IMR-90 (cell line): ENCODE measurements around the gene DHCR7. TPM values are rescaled to one million over a fixed set of nuclear protein-coding genes. Genes with fewer than 3 reads are reported as not detected.

Source experiments
- ATAC-seq: fragments of 200-7000 bp; cut with Tn5 transposase; 2 replicates; pipeline ENCODE4 v1.9.1; 2020; ENCODE audit warnings: low read depth, mild to moderate bottlenecking, moderate library complexity
- BruUV-seq: library from RNA; stranded (reverse); fragments of 400-500 nt; replicated peaks from 2 replicates; lab custom pipeline; 2021; lab: Mats Ljungman, UMichigan
- CTCF ChIA-PET: fragments of 300-600 bp; formaldehyde crosslinking; extraction: SDS; loops from one replicate; lab custom pipeline; 2021; ENCODE audit warnings: antibody characterized with exemption; lab: Yijun Ruan, JAX
- POLR2A ChIA-PET: fragments of 300-600 bp; sonication (Branson Sonifier 250); formaldehyde crosslinking; loops from one replicate; lab custom pipeline; 2022; ENCODE audit warnings: antibody characterized with exemption; ENCODE audit not compliant: unreplicated experiment; lab: Charles Lee
- DNase-seq: peaks from one replicate; pipeline ENCODE4 v3.0.0; 2013
- H2AFZ ChIP-seq: replicated peaks from 2 replicates; pipeline ENCODE3; 2013; ENCODE audit warnings: low read length, mild to moderate bottlenecking; ENCODE audit not compliant: poor library complexity
- H2AK5ac ChIP-seq: 2 replicates; pipeline ENCODE4 v1.6.1; 2013; ENCODE audit warnings: low read depth, low read length, inconsistent platforms
- H2AK9ac ChIP-seq: replicated peaks from 2 replicates; pipeline ENCODE3; 2013; ENCODE audit warnings: mild to moderate bottlenecking, low read depth, low read length, moderate library complexity; ENCODE audit not compliant: poor library complexity
- H2BK120ac ChIP-seq: 2 replicates; pipeline ENCODE4 v1.6.1; 2013; ENCODE audit warnings: low read depth, low read length, inconsistent platforms
- H2BK15ac ChIP-seq: 3 replicates; pipeline ENCODE4 v1.6.1; 2013; ENCODE audit warnings: low read depth, low read length, inconsistent platforms
- H2BK20ac ChIP-seq: 2 replicates; pipeline ENCODE4 v1.6.1; 2013; ENCODE audit warnings: low read depth, mild to moderate bottlenecking, inconsistent platforms, low read length, moderate library complexity
- H2BK5ac ChIP-seq: 2 replicates; pipeline ENCODE4 v1.6.1; 2013; ENCODE audit warnings: mild to moderate bottlenecking, low read depth, low read length, inconsistent platforms; ENCODE audit not compliant: poor library complexity, severe bottlenecking
- H3K14ac ChIP-seq: replicated peaks from 2 replicates; pipeline ENCODE4 v1.6.1; 2013; ENCODE audit warnings: low read depth, low read length, inconsistent platforms
- H3K18ac ChIP-seq: 2 replicates; pipeline ENCODE4 v1.6.1; 2013; ENCODE audit warnings: low read depth, low read length, control low read depth
- H3K23ac ChIP-seq: 2 replicates; pipeline ENCODE4 v1.6.1; 2013; ENCODE audit warnings: low read depth, low read length, inconsistent platforms
- H3K27ac ChIP-seq: 2 replicates; pipeline ENCODE4 v1.5.1; 2013; ENCODE audit warnings: mild to moderate bottlenecking, control low read depth, low read length; ENCODE audit not compliant: insufficient read depth
- H3K27me3 ChIP-seq: 2 replicates; pipeline ENCODE4 v1.6.1; 2013; ENCODE audit warnings: low read length; ENCODE audit not compliant: control insufficient read depth, insufficient read depth
- H3K36me3 ChIP-seq: 2 replicates; pipeline ENCODE4 v1.6.1; 2013; ENCODE audit warnings: low read length, mixed read lengths; ENCODE audit not compliant: control insufficient read depth, insufficient read depth
- H3K4ac ChIP-seq: 2 replicates; pipeline ENCODE4 v1.6.1; 2013; ENCODE audit warnings: low read depth, low read length, inconsistent platforms
- H3K4me1 ChIP-seq: 2 replicates; pipeline ENCODE4 v1.6.1; 2013; ENCODE audit warnings: low read length, mixed read lengths; ENCODE audit not compliant: control insufficient read depth, insufficient read depth
- H3K4me2 ChIP-seq: 2 replicates; pipeline ENCODE4 v1.6.1; 2013; ENCODE audit warnings: low read depth, mild to moderate bottlenecking, control low read depth, low read length, moderate library complexity
- H3K4me3 ChIP-seq: 2 replicates; pipeline ENCODE4 v1.5.1; 2013; ENCODE audit warnings: low read depth, mild to moderate bottlenecking, control low read depth, low read length, moderate library complexity; ENCODE audit not compliant: insufficient read depth
- H3K56ac ChIP-seq: 2 replicates; pipeline ENCODE4 v1.6.1; 2013; ENCODE audit warnings: low read length, inconsistent platforms; ENCODE audit not compliant: insufficient read depth; ENCODE audit errors: extremely low read depth
- H3K79me1 ChIP-seq, 2 experiments: 2 replicates each; pipeline ENCODE4 v1.6.1; 2013; ENCODE audit warnings: low read length in 2 of 2, inconsistent platforms in 1 of 2, low read depth in 1 of 2
- H3K9ac ChIP-seq: 2 replicates; pipeline ENCODE4 v1.6.1; 2013; ENCODE audit warnings: low read depth, low read length, control low read depth
- H3K9me1 ChIP-seq: 2 replicates; pipeline ENCODE4 v1.6.1; 2013; ENCODE audit warnings: low read length, inconsistent platforms; ENCODE audit not compliant: insufficient read depth
- H3K9me3 ChIP-seq: 2 replicates; pipeline ENCODE4 v1.6.1; 2013; ENCODE audit warnings: low read length; ENCODE audit not compliant: control insufficient read depth, insufficient read depth
- H4K20me1 ChIP-seq: 2 replicates; pipeline ENCODE4 v1.6.1; 2013; ENCODE audit warnings: low read length, inconsistent platforms; ENCODE audit not compliant: insufficient read depth
- H4K5ac ChIP-seq: 2 replicates; pipeline ENCODE4 v1.6.1; 2013; ENCODE audit warnings: mild to moderate bottlenecking, low read depth, low read length, control low read depth
- H4K8ac ChIP-seq, 2 experiments: 2 replicates each; pipeline ENCODE4 v1.6.1; 2013; ENCODE audit warnings: low read depth in 2 of 2, low read length in 2 of 2, control low read depth in 1 of 2, inconsistent platforms in 1 of 2
- H4K91ac ChIP-seq: 2 replicates; pipeline ENCODE4 v1.6.1; 2013; ENCODE audit warnings: low read depth, low read length, inconsistent platforms; ENCODE audit not compliant: insufficient read depth
- CHD1 ChIP-seq: IDR thresholded peaks from 2 replicates; pipeline ENCODE4 v1.6.1; 2012; ENCODE audit warnings: low read depth, low read length, improper control_type of control experiment
- FOS ChIP-seq: fragments of 150-350 bp; IDR thresholded peaks from 2 replicates; pipeline ENCODE4 v1.6.1; 2016; ENCODE audit warnings: low read depth, low read length
- MAFK ChIP-seq: IDR thresholded peaks from 2 replicates; pipeline ENCODE4 v1.6.1; 2012; ENCODE audit warnings: low read depth, low read length, improper control_type of control experiment
- RCOR1 ChIP-seq: IDR thresholded peaks from 2 replicates; pipeline ENCODE4 v1.6.1; 2012; ENCODE audit warnings: mild to moderate bottlenecking, low read length, improper control_type of control experiment; ENCODE audit not compliant: insufficient replicate concordance
- WGBS, 2 experiments: methylation state at CpG; one replicate each; pipeline versions ENCODE4 v1.1.5 to v1.1.7; 2013; ENCODE audit warnings: missing lambda C conversion rate in 2 of 2; ENCODE audit not compliant: insufficient read length in 1 of 2; ENCODE audit errors: extremely low coverage in 2 of 2; 5-methylcytosine and 5-hydroxymethylcytosine counted together
- dilution Hi-C: fragments of 300-500 bp; cut with HindIII; formaldehyde crosslinking; loops from one replicate; pipeline ENCODE4 v1.14.3; 2018; ENCODE audit warnings: low sequenced_read_pairs; ENCODE audit not compliant: unreplicated experiment
- in situ Hi-C: fragments of 300-500 bp; cut with MboI; formaldehyde crosslinking; loops from 3 replicates; pipeline ENCODE4 v1.14.3; 2019; ENCODE audit warnings: low sequenced_read_pairs, inconsistent platforms, mixed read lengths
- intact Hi-C: fragments of 100-400 bp; cut with micrococcal nuclease; formaldehyde crosslinking; loops from 2 replicates; pipeline ENCODE4 v1.10.0; 2022
- polyA plus RNA-seq, 3 experiments: library from polyadenylated mRNA; depleted of rRNA; stranded (reverse); fragments of >200 nt; gene quantifications; 2 replicates each; pipeline ENCODE4 v1.2.3, GENCODE V29; 2012; ENCODE audit warnings: low replicate concordance in 1 of 3
- total RNA-seq: library from RNA; depleted of rRNA; stranded (reverse); fragments of >200 nt; gene quantifications from 2 replicates; pipeline ENCODE4 v1.2.3, GENCODE V29; 2012
- TF ChIP-seq, protein P1 (sequence below): fragments of 150-350 bp; IDR thresholded peaks from 2 replicates; pipeline ENCODE4 v1.6.1; 2017; ENCODE audit warnings: mild to moderate bottlenecking, antibody characterized with exemption, low read length, low read depth

The DHCR7 gene
- total and polyA plus RNA-seq, 2 of the 4 experiments (the other 2 are of a cell fraction): 22.0 to 43.3 TPM

DNA sequence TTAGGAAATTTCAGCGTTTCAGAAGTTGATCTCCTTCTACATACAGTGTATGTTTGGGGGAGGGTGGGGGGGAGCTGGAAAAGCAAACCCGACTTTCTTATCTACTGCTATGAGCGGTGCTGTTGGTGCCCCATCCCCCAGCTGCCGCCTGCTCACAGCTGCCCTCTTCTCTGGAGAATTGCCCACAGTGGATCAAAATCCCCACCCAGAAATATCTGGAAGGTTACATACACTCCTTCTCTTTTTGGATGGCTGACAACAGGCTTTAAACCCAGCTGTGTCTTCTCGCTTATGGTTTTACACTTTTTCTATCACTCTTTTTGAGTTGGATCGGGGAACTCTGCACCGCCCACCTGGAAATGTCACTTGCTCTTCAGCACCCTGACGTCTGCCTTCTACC lies 56.4 kb downstream of the DHCR7 start:
- no peak overlapping the region for H3K56ac ChIP-seq
- H3K79me1 ChIP-seq: no peaks in the 10 kb centered on the region
- ATAC-seq: no peak
- intact Hi-C loops: no loop called here
- H3K27me3 ChIP-seq: peaks cover 62% of the 10 kb centered on the region
- dilution Hi-C loops: no loop called here
- H3K23ac ChIP-seq: no peak overlapping the region
- BruUV-seq: no TSS peak
- no peak overlapping the region for H2AFZ ChIP-seq
- H4K5ac ChIP-seq: no peak overlapping the region
- POLR2A ChIA-PET: no interaction called here
- DNase-seq: no peak
- 5% methylated on average over 4 of the region's 8 CpGs; no CpG with 5 or more reads in 1 of the 2 experiments for WGBS, 2 experiments
- H2AK5ac ChIP-seq: no peak overlapping the region
- no peaks in the 10 kb centered on the region for H3K36me3 ChIP-seq
- H2AK9ac ChIP-seq: no peak overlapping the region
- no peak overlapping the region for H3K4me3 ChIP-seq
- no peaks in the 10 kb centered on the region for H3K4me1 ChIP-seq
- in situ Hi-C loops: no loop called here
- peaks cover 13% of the 10 kb centered on the region; the same call in 1 of the 2 replicates for H3K9me3 ChIP-seq
- H2BK120ac ChIP-seq: no peak overlapping the region
- H4K91ac ChIP-seq: no peak overlapping the region
- H3K9ac ChIP-seq: no peak overlapping the region
- H4K20me1 ChIP-seq: no peaks in the 10 kb centered on the region
- no peak overlapping the region for H2BK20ac ChIP-seq
- TF ChIP-seq, protein P1, sequence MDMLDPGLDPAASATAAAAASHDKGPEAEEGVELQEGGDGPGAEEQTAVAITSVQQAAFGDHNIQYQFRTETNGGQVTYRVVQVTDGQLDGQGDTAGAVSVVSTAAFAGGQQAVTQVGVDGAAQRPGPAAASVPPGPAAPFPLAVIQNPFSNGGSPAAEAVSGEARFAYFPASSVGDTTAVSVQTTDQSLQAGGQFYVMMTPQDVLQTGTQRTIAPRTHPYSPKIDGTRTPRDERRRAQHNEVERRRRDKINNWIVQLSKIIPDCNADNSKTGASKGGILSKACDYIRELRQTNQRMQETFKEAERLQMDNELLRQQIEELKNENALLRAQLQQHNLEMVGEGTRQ: no peak
- TF ChIP-seq FOS: no peak
- no peak for TF ChIP-seq RCOR1
- TF ChIP-seq CHD1: no peak
- no peak for TF ChIP-seq MAFK
- no peaks in the 10 kb centered on the region for H3K9me1 ChIP-seq
- H3K27ac ChIP-seq: no peak overlapping the region
- H3K4me2 ChIP-seq: no peak overlapping the region
- H2BK15ac ChIP-seq: no peak overlapping the region
- H2BK5ac ChIP-seq: no peak overlapping the region
- H3K4ac ChIP-seq: no peak overlapping the region
- CTCF ChIA-PET: no interaction called here
- no peak overlapping the region for H3K18ac ChIP-seq
- H3K14ac ChIP-seq: no peak overlapping the region
- H4K8ac ChIP-seq: no peak overlapping the region
